Neural progenitor cell (in vitro differentiated cells): ENCODE results near the gene FZD10.

Experiments
- CTCF ChIP-seq: fragments of 200-600 bp; sonication (generic); IDR thresholded peaks from 2 replicates; pipeline ENCODE4 v1.5.1; 2017; ENCODE audit warnings: antibody characterized with exemption, mild to moderate bottlenecking
- EZH2 ChIP-seq: fragments of 200-600 bp; sonication (generic); IDR thresholded peaks from 2 replicates; pipeline ENCODE4 v1.6.1; 2017; ENCODE audit warnings: antibody characterized with exemption, mild to moderate bottlenecking, moderate library complexity
- EZH2phosphoT487 ChIP-seq: fragments of 200-600 bp; sonication (generic); IDR thresholded peaks from 2 replicates; pipeline ENCODE4 v1.6.1; 2017; ENCODE audit warnings: antibody characterized with exemption

- TF ChIP-seq EZH2 (no peak), CTCF (no peak), EZH2phosphoT487 (no peak)
Measured at GRCh38 chr12:130201037-130201436, 38.8 kb downstream of the FZD10 start.
